ENCODE results near the gene FAM217A.
"Not testable (repeated sequence)": the region's sequence is repeated elsewhere in the genome, so short reads cannot be mapped to it uniquely, and the experiment has no call there.

Gene FAM217A, protein sequence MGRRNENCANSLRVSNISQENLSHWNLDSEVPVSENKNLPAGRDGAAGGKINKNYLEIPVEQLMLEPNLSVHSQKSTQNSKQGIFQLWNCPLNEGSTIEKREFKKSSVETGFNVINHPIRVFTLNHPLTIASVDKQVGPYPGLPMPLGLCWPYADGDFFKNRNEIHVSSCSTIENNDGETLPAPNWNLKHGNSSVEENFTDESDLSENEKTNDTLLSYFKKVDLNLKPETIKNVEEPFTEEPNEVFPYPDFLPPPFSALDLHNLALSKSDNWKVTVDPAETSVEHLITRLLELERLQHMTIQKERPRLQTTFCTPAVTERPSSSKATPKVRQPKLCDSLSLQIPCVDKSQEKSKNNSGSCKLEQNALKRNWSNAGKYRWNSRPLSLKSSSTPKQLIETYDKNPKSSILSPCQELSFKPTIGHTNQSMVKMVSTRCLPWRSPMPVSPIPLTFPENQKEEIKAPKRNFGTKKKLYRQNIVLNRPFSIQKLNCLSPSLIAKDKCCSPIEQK

DNA sequence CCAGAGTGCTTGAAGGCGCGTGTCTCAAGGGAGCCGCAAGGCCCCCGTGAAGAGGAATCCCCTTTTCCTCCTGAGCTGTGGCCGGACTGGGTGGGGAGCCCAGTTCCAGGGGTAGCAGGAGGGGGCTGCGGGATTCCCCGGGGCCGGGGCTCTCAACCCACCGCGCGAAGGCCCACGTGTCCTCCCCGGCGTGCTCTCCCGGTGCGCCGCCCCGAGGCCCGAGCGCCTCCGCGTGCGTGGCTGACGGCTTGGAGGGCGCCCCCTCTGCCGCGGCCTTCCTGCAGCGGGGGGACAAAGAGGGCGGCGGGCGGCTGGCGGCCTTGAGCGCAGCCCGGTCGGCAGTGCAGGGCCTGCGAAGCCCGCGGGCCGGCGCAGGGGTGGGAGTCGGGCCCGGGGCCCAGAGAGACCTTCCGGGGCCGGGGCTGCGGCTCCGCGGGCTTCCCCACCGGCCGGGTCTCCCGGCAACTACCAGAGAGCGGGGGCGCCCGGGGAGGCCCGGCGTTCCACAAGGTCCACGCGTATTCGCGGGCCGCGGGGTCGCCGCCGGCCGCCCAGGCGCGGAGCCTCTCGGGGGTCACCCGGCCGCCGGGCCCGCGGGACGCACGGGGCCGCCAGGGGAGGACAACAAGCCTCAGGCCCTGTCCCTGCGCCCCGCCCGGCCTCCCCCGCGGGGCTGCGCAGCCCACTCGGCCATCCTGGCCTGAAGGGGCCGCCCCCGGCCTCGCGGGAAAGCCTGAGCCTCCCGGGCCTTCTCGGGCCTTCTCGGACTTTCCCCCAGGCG lies at the start of gene FAM217A:
Gene FAM217A, minus strand, starts transcription at position 447 of the 781 bp plus-strand sequence. CDS start 1,723 bp downstream, outside the sequence.
- DNase-seq (ENCODE audit: low spot score) = no peak

DNA sequence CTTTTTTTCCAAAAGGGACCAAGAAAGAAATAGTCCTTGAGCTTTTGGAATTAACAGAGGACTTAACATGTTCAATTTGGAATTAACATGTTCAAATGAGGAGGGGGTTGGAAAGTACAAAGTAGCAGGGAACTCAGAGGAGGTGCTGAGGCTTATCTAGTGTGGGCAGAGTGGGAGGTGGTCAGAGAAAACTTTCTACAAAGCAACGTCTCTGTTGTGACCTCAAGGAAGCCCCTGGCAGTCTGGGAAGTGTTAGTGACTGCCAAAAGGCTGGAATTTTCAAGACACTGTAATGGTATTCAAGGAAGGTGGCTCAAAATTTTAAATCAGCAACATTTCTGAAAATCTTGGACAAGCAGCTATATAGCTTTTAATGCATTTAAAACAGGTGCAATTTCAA lies 49.1 kb upstream of the FAM217A start:
- no peak for DNase-seq (ENCODE audit: low spot score)

DNA sequence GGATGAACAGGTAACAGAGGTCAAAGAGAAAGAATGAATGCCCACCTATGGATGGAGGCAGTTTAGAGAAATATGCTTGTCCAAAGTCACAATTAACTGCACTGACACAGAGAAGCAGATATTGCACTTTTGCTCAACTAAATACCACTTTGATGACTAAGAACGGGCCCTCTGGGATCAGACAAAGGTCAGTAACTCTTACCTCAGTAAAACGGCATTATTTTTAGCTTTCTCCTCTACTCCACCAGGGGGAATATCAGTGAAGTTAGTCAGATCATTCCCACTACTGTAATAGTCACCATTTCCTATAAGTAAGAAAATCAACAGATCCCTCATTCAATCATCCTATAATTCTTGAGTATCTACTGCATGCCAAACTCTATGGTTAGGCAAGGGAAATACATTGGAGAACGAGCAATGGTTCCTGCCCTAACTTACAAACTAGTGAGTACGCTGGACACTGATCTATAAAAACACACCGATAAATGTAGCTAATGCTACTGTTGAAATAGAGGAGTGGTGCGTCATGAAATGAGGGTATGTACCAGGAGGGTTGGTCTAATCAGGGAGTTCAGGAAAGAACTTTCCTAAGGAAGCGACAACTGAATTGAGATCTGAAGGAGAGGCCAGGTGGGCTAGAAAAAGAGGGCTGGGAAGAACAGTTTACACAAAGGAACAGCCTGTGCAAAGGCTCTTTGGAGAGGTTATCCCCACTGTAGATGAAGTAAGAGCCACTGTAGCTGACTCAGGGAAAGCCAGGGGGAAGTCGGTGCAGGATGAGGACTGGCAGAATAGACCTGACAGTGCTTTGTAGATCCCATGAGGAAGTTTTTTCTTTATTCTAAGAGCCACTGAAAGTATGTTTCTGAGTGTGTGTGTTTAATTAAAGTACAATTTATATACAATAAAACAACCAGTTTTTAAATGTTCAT lies 47.3 kb upstream of the FAM217A start:
- DNase-seq (ENCODE audit: low spot score) = peak; percentile 68

DNA sequence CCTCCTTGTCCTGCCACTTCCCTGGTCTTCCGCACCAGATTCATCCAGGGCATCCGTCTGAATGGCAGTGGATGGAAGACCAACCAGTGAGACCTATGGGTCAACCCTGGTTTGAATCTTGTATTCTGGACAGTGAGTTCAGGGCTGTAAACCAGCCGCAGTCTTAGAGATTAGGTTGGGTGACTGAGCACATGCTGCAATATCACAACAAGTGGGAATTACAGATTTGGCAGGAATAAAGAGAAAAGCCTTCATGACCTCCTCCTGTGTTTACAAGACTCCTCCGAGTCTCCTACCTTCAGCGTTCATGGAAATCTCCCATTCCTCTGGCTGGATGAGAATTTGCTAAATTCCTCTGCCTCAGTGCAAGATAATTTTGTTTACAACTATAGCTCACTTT lies 46.6 kb upstream of the FAM217A start:
- no peak for DNase-seq (ENCODE audit: low spot score)

- no peak for DNase-seq (ENCODE audit: low spot score)
Measured at GRCh38 chr6:4124351-4124750, 45.4 kb upstream of the FAM217A start.

DNA sequence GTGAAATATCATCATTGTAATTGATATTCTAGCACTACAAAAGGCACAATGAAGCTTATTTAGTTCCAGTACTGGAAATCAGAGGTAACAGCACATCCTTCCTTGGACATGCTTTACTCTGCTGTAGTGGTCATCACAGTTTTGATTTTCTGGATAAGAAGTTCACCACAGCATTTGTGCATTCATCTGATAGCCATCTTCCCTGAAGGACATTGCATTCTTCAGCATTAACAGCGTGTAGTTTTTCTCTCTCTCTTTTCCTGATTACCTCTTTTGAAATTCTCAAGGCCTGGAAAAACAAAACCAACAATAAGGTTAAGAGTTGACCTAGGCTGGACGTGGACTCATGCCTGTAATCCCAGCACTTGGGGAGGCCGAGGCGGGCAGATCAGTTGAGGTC lies 36.8 kb upstream of the FAM217A start:
- DNase-seq (ENCODE audit: low spot score) = no peak

GRCh38 chr6:4114123-4114522 lies 35.2 kb upstream of the FAM217A start:
- no peak for DNase-seq (ENCODE audit: low spot score)

GRCh38 chr6:4113649-4114048 lies 34.7 kb upstream of the FAM217A start:
- DNase-seq (ENCODE audit: low spot score) = no peak

DNA sequence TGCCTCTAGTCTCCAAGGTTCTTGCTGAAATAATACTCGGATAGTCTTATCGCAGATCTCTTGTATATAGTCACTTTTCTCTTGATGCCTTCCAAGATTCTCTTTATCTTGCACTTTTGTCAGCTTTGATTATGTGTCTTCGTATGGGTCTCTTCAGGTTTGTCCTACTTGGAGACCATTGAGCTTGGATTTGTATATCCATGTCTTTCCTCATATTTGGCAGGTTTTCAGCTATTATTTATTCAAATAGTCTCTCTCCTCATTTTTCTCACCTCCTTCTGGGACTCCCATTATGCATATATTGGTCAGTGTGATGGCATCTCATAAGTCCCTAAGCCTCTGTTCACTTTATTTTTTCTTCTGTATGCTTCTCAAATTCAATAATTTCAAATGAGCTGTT lies 33.4 kb upstream of the FAM217A start:
- no peak for DNase-seq (ENCODE audit: low spot score)

- DNase-seq (ENCODE audit: low spot score) = not testable (repeated sequence)
Measured at GRCh38 chr6:4109363-4109815, 30.5 kb upstream of the FAM217A start.

DNA sequence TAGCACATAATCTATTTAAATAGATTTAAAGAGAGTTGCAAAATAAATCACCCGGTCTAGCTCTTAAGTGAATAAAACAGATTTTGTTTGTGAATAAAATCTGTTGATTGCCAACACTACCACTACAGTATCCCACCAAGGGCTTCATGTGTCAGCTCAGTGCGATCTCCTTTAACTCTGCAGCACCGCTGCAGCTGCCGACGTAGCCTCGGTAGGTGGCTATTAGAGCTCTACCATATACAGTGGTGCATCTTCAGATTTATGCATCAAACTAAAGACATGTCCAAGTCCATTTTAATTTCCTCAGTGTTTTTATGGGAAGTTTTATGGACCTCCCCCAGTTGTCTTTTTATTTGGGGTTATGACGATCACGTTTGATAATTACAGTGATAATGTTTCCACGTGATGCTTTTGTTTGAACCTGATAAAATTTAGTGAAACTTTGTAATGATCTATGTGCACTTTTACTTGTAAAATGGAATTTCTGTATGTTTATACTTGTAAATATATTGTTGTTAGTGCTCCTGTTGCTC lies 29.7 kb upstream of the FAM217A start:
- DNase-seq (ENCODE audit: low spot score) = no peak

DNA sequence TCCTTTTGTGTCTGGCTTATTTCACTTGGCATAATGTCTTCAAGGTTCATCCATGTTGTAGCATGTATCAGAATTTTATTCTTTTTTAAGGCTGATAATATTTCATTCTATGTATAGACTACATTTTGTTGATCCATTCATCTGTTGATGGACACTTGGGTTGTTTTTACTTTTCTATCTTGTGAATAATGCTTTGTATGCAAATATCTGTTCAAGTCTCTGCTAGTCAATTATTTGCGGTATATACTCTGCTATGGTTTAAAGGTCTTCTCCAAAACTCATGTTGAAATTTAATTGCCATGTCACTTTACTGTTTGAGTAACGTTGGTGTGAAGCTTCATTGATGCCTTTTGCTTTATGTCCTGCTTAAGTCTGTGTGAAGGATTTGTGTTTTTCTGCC lies 28.9 kb upstream of the FAM217A start:
- no peak for DNase-seq (ENCODE audit: low spot score)

GRCh38 chr6:4105980-4106536 lies 27.1 kb upstream of the FAM217A start:
- no peak for DNase-seq (ENCODE audit: low spot score)

DNA sequence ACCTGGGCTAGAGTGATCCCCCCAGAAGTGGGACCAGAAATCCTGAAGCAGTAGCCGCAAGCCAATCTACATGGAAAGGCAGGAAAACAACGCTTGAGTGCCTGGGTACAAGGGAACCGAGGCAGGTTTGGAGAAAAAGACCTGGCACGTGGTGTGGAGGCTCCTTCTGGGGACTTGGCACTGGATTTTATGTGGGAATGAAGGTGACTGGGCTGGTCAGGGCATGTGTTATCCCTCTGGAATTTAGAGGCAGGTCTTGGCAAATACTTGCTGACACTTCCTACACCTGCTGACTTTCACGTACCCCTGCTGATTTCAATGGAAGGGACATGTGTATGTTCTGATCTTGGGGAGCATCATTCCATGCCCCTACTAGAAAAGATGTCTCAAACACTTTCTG lies 25.0 kb upstream of the FAM217A start:
- DNase-seq (ENCODE audit: low spot score) = no peak

- no peak for DNase-seq (ENCODE audit: low spot score)
Measured at GRCh38 chr6:4102687-4103244, 23.8 kb upstream of the FAM217A start.

- DNase-seq (ENCODE audit: low spot score) = no peak
Measured at GRCh38 chr6:4101298-4101697, 22.4 kb upstream of the FAM217A start.

- DNase-seq (ENCODE audit: low spot score) = no peak
Measured at GRCh38 chr6:4100655-4101054, 21.7 kb upstream of the FAM217A start.

DNA sequence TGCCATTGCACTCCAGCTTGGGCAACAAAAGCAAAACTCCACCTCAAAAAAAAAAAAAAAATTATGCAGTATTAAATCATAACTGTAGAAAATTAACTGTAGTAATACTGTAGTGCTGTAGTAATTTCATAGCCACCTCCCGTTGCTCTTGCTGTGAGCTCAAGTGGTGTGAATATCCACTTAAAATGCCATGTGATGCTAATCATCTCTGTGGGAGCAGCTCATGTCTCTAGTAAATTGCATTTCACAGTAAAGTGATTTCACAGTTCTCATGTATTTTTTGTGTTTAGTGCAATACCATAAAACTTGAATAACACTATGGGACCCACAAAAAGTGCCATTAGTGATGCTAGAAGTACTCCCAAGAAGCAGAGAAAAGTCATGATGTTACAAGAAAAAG lies 14.4 kb upstream of the FAM217A start:
- no peak for DNase-seq (ENCODE audit: low spot score)

- no peak for DNase-seq (ENCODE audit: low spot score)
Measured at GRCh38 chr6:4091941-4092340, 13.0 kb upstream of the FAM217A start.

GRCh38 chr6:4090043-4090442 lies 11.1 kb upstream of the FAM217A start:
- not testable (repeated sequence) for DNase-seq (ENCODE audit: low spot score)

DNA sequence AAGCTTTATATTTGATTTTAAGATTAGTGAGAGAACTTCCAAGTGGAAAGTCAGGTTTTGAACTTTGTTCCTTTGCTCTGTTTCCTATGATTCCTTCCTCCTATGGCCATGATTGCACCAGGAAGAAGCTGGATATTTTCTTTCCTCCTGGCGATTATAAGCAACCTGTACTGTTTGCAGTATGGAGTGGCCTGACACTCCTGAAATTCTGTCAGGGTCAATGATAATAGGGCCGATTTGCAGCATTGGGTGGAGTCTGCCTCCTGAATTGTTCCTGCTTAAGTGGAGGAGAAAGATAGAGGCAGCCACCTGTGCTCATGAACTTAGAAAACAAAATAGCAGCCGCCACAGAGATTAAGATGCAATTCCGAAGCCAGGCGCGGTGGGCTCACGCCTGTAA lies 9.8 kb upstream of the FAM217A start:
- no peak for DNase-seq (ENCODE audit: low spot score)
